Fibroblast of skin of back (primary cell): ENCODE results near the gene MAGOH.
A peak's percentile ranks its signal among the peaks of the same experiment; 100 is the strongest.
"Not testable (repeated sequence)": the region's sequence is repeated elsewhere in the genome, so short reads cannot be mapped to it uniquely, and the experiment has no call there.

Experiments used
- DNase-seq: peaks from one replicate; pipeline ENCODE4 v3.0.0-alpha.2; 2013

The MAGOH gene

GRCh38 chr1:53186533-53186932 is 51.8 kb downstream of the MAGOH start:
- DNase-seq: no peak

DNA sequence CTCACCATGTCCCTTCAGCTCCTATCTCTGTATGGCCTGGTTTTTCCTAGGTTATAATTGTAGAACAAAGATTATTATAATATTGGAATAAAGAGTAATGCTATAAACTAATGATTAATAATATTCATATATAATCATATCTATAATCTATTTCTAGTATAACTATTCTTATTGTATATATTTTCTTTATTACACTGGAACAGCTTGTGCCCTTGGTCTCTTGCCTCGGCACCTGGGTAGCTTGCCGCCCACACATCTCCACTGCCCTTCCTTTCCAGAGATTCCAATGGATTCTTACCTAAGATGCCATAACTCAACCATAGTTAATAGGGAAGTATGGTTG is 52.4 kb downstream of the MAGOH start:
- not testable (repeated sequence) for DNase-seq

- DNase-seq: no peak
Observed at GRCh38 chr1:53183095-53183990, 55.0 kb downstream of the MAGOH start.

DNA sequence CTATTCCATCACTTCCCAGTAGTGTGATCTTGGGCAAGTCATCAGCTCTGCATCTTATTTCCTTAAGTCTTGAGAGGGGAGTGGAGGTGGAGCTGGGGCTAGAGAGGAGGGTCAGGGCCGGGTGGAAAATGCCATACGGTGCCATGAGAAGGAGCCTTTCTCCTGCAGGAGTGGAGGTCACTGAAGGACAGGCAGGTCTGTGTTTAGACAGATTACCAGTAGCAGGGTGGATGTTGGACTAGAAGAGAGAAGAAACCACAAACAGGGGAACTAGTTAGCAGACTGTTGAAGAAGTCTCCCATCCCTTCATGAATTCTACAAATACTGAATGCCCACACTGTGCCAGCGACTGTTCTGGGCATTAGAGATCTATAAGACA is 55.6 kb downstream of the MAGOH start:
- DNase-seq: no peak

- peak; percentile 76 for DNase-seq
Observed at GRCh38 chr1:53182111-53182593, 56.2 kb downstream of the MAGOH start.

GRCh38 chr1:53180951-53181350 is 57.4 kb downstream of the MAGOH start:
- DNase-seq: no peak

- peak; percentile 80 for DNase-seq
Observed at GRCh38 chr1:53180226-53180625, 58.1 kb downstream of the MAGOH start.
